HEK293 (cell line): Measurements from ENCODE around the gene HNRNPUL1.

Experiments used
- GFI1B ChIP-seq: fragments of 450-650 bp; formaldehyde crosslinking; IDR thresholded peaks from 2 replicates; pipeline ENCODE4 v1.5.1; 2016; ENCODE audit warnings: missing biosample characterization, missing genetic modification characterization
- GLIS1 ChIP-seq: fragments of 450-650 bp; formaldehyde crosslinking; IDR thresholded peaks from 2 replicates; pipeline ENCODE4 v1.5.1; 2016; ENCODE audit warnings: missing biosample characterization, missing genetic modification characterization
- IKZF3 ChIP-seq: fragments of 450-650 bp; IDR thresholded peaks from 2 replicates; pipeline ENCODE4 v1.5.0; 2018; ENCODE audit warnings: missing biosample characterization, mild to moderate bottlenecking, missing genetic modification characterization, moderate library complexity
- KLF16 ChIP-seq: fragments of 450-650 bp; formaldehyde crosslinking; IDR thresholded peaks from 2 replicates; pipeline ENCODE4 v1.5.1; 2017; ENCODE audit warnings: missing biosample characterization, missing genetic modification characterization
- MZF1 ChIP-seq: fragments of 450-650 bp; formaldehyde crosslinking; IDR thresholded peaks from 2 replicates; pipeline ENCODE4 v1.5.1; 2017; ENCODE audit warnings: missing biosample characterization, missing genetic modification characterization, borderline replicate concordance
- REPIN1 ChIP-seq: fragments of 450-650 bp; formaldehyde crosslinking; IDR thresholded peaks from 2 replicates; pipeline ENCODE4 v1.5.1; 2017; ENCODE audit warnings: missing biosample characterization, missing genetic modification characterization, low read depth
- SALL2 ChIP-seq: fragments of 450-650 bp; formaldehyde crosslinking; IDR thresholded peaks from 2 replicates; pipeline ENCODE4 v1.5.0; 2017; ENCODE audit warnings: missing biosample characterization, mild to moderate bottlenecking, missing genetic modification characterization, borderline replicate concordance
- SCRT1 ChIP-seq: fragments of 450-650 bp; formaldehyde crosslinking; IDR thresholded peaks from 2 replicates; pipeline ENCODE4 v1.5.1; 2016; ENCODE audit warnings: missing biosample characterization, missing genetic modification characterization, borderline replicate concordance
- SCRT2 ChIP-seq: fragments of 450-650 bp; formaldehyde crosslinking; IDR thresholded peaks from 2 replicates; pipeline ENCODE4 v1.5.1; 2016; ENCODE audit warnings: missing biosample characterization, missing genetic modification characterization
- SP3 ChIP-seq: fragments of 450-650 bp; formaldehyde crosslinking; IDR thresholded peaks from 2 replicates; pipeline ENCODE4 v1.5.1; 2016; ENCODE audit warnings: missing biosample characterization, missing genetic modification characterization
- WT1 ChIP-seq: fragments of 450-650 bp; formaldehyde crosslinking; IDR thresholded peaks from 2 replicates; pipeline ENCODE4 v1.5.1; 2016; ENCODE audit warnings: missing biosample characterization, missing genetic modification characterization
- ZBTB8A ChIP-seq: fragments of 450-650 bp; formaldehyde crosslinking; IDR thresholded peaks from 2 replicates; pipeline ENCODE4 v1.5.1; 2016; ENCODE audit warnings: missing biosample characterization, missing genetic modification characterization
- ZEB2 ChIP-seq: fragments of 450-650 bp; formaldehyde crosslinking; IDR thresholded peaks from 2 replicates; pipeline ENCODE4 v1.5.1; 2016; ENCODE audit warnings: missing biosample characterization, missing genetic modification characterization
- ZNF148 ChIP-seq: fragments of 450-650 bp; formaldehyde crosslinking; IDR thresholded peaks from 2 replicates; pipeline ENCODE4 v1.5.0; 2017; ENCODE audit warnings: missing biosample characterization, missing genetic modification characterization, borderline replicate concordance
- ZNF155 ChIP-seq: fragments of 450-650 bp; formaldehyde crosslinking; IDR thresholded peaks from 2 replicates; pipeline ENCODE4 v1.5.1; 2016; ENCODE audit warnings: missing biosample characterization, missing genetic modification characterization
- ZNF214 ChIP-seq: fragments of 450-650 bp; formaldehyde crosslinking; IDR thresholded peaks from 2 replicates; pipeline ENCODE4 v1.5.1; 2017; ENCODE audit warnings: missing biosample characterization, mild to moderate bottlenecking, missing genetic modification characterization, borderline replicate concordance
- ZNF248 ChIP-seq: fragments of 450-650 bp; formaldehyde crosslinking; IDR thresholded peaks from 2 replicates; pipeline ENCODE4 v1.5.1; 2017; ENCODE audit warnings: missing biosample characterization, missing genetic modification characterization
- ZNF302 ChIP-seq: fragments of 450-650 bp; formaldehyde crosslinking; IDR thresholded peaks from 2 replicates; pipeline ENCODE4 v1.5.1; 2016; ENCODE audit warnings: missing biosample characterization, missing genetic modification characterization, low read depth
- ZNF311 ChIP-seq: fragments of 450-650 bp; formaldehyde crosslinking; IDR thresholded peaks from 2 replicates; pipeline ENCODE4 v1.5.1; 2017; ENCODE audit warnings: missing biosample characterization, missing genetic modification characterization, borderline replicate concordance
- ZNF354C ChIP-seq: fragments of 450-650 bp; formaldehyde crosslinking; IDR thresholded peaks from 2 replicates; pipeline ENCODE4 v1.5.1; 2016; ENCODE audit warnings: missing biosample characterization, missing genetic modification characterization, low read depth, borderline replicate concordance
- ZNF394 ChIP-seq: fragments of 450-650 bp; formaldehyde crosslinking; IDR thresholded peaks from 2 replicates; pipeline ENCODE4 v1.5.1; 2016; ENCODE audit warnings: missing biosample characterization, missing genetic modification characterization, mild to moderate bottlenecking, moderate library complexity, borderline replicate concordance
- ZNF548 ChIP-seq: fragments of 450-650 bp; formaldehyde crosslinking; IDR thresholded peaks from 2 replicates; pipeline ENCODE4 v1.5.1; 2016; ENCODE audit warnings: missing biosample characterization, missing genetic modification characterization
- ZNF624 ChIP-seq: fragments of 450-650 bp; formaldehyde crosslinking; IDR thresholded peaks from 2 replicates; pipeline ENCODE4 v1.5.1; 2017; ENCODE audit warnings: missing biosample characterization, missing genetic modification characterization
- ZNF629 ChIP-seq: fragments of 450-650 bp; formaldehyde crosslinking; IDR thresholded peaks from 2 replicates; pipeline ENCODE4 v1.5.1; 2017; ENCODE audit warnings: missing biosample characterization, missing genetic modification characterization
- ZNF792 ChIP-seq: fragments of 450-650 bp; formaldehyde crosslinking; IDR thresholded peaks from 2 replicates; pipeline ENCODE4 v1.5.1; 2016; ENCODE audit warnings: missing biosample characterization, missing genetic modification characterization
- ZSCAN18 ChIP-seq: fragments of 450-650 bp; formaldehyde crosslinking; IDR thresholded peaks from 2 replicates; pipeline ENCODE4 v1.5.1; 2016; ENCODE audit warnings: missing biosample characterization, missing genetic modification characterization
- TF ChIP-seq, protein P1 (sequence below): fragments of 450-650 bp; formaldehyde crosslinking; IDR thresholded peaks from 2 replicates; pipeline ENCODE4 v1.5.1; 2016; ENCODE audit warnings: missing biosample characterization, missing genetic modification characterization
- TF ChIP-seq, protein P2 (sequence below): fragments of 450-650 bp; formaldehyde crosslinking; conservative IDR thresholded peaks from 2 replicates; pipeline ENCODE4 v1.5.1; 2016; ENCODE audit warnings: low read depth, missing biosample characterization, missing genetic modification characterization
- TF ChIP-seq, protein P3 (sequence below): fragments of 450-650 bp; formaldehyde crosslinking; IDR thresholded peaks from 2 replicates; pipeline ENCODE4 v1.5.1; 2017; ENCODE audit warnings: missing biosample characterization, mild to moderate bottlenecking, missing genetic modification characterization, moderate library complexity

The HNRNPUL1 gene

DNA sequence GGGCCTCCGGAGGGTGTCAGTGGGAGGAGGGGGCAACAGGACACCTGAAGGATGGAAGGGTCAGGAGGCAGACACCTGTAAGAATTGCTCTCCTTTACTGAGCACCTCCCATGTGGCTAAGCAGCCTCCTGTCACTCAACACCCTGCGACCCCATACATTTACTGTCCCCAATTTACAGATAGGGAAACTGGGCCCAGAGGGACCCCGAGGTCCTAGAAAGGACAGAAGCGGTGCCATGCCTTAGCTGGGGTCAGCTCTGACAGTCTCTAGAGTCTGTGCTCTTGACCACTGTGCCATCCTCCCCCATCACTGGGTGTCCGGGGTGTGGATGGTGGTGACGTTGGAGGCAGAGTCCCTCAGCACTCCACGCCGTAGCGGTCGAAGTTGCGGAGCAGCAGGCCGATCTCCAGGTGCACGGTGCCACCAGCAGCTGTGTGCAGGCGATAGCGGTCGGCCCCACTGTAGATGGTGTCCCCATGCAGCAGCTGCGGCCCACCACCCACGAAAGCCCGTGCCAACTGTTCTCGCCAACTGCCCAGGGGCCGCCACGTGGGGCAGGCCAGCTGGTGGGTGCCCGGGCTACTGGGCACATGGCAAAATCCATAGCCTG lies 90.3 kb downstream of the HNRNPUL1 start (continued):
- TF ChIP-seq ZNF155 (tag by site-specific recombination) (no peak), ZNF354C (tag by site-specific recombination) (no peak), ZSCAN18 (tag by site-specific recombination) (no peak), ZNF311 (tag by site-specific recombination) (no peak), IKZF3 (tag by site-specific recombination) (no peak), ZNF394 (0 out of 2 replicates have a peak, but pooled peaks have one; percentile 2), ZNF214 (tag by site-specific recombination) (no peak), GLIS1 (tag by site-specific recombination) (no peak), SCRT1 (tag by site-specific recombination) (peak; percentile 84; the same call in 1 of the 2 replicates), KLF16 (tag by site-specific recombination) (no peak), SCRT2 (tag by site-specific recombination) (peak; percentile 93; the same call in 1 of the 2 replicates), ZNF548 (tag by site-specific recombination) (no peak), SP3 (tag by site-specific recombination) (no peak), WT1 (tag by site-specific recombination) (no peak), ZNF629 (tag by site-specific recombination) (no peak), ZNF624 (tag by site-specific recombination) (no peak), MZF1 (tag by site-specific recombination) (no peak), ZNF248 (tag by site-specific recombination) (no peak), ZNF148 (tag by site-specific recombination) (no peak), GFI1B (tag by site-specific recombination) (no peak), ZBTB8A (no peak), REPIN1 (tag by site-specific recombination) (no peak), ZNF302 (tag by site-specific recombination) (no peak), ZEB2 (tag by site-specific recombination) (no peak), ZNF792 (no peak), SALL2 (tag by site-specific recombination) (no peak)
- TF ChIP-seq, protein P1, sequence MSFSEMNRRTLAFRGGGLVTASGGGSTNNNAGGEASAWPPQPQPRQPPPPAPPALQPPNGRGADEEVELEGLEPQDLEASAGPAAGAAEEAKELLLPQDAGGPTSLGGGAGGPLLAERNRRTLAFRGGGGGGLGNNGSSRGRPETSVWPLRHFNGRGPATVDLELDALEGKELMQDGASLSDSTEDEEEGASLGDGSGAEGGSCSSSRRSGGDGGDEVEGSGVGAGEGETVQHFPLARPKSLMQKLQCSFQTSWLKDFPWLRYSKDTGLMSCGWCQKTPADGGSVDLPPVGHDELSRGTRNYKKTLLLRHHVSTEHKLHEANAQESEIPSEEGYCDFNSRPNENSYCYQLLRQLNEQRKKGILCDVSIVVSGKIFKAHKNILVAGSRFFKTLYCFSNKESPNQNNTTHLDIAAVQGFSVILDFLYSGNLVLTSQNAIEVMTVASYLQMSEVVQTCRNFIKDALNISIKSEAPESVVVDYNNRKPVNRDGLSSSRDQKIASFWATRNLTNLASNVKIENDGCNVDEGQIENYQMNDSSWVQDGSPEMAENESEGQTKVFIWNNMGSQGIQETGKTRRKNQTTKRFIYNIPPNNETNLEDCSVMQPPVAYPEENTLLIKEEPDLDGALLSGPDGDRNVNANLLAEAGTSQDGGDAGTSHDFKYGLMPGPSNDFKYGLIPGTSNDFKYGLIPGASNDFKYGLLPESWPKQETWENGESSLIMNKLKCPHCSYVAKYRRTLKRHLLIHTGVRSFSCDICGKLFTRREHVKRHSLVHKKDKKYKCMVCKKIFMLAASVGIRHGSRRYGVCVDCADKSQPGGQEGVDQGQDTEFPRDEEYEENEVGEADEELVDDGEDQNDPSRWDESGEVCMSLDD (tag by site-specific recombination): peak; percentile 11; the same call in 1 of the 2 replicates
- TF ChIP-seq, protein P2, sequence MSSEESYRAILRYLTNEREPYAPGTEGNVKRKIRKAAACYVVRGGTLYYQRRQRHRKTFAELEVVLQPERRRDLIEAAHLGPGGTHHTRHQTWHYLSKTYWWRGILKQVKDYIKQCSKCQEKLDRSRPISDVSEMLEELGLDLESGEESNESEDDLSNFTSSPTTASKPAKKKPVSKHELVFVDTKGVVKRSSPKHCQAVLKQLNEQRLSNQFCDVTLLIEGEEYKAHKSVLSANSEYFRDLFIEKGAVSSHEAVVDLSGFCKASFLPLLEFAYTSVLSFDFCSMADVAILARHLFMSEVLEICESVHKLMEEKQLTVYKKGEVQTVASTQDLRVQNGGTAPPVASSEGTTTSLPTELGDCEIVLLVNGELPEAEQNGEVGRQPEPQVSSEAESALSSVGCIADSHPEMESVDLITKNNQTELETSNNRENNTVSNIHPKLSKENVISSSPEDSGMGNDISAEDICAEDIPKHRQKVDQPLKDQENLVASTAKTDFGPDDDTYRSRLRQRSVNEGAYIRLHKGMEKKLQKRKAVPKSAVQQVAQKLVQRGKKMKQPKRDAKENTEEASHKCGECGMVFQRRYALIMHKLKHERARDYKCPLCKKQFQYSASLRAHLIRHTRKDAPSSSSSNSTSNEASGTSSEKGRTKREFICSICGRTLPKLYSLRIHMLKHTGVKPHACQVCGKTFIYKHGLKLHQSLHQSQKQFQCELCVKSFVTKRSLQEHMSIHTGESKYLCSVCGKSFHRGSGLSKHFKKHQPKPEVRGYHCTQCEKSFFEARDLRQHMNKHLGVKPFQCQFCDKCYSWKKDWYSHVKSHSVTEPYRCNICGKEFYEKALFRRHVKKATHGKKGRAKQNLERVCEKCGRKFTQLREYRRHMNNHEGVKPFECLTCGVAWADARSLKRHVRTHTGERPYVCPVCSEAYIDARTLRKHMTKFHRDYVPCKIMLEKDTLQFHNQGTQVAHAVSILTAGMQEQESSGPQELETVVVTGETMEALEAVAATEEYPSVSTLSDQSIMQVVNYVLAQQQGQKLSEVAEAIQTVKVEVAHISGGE (tag by site-specific recombination): no peak
- TF ChIP-seq, protein P3, sequence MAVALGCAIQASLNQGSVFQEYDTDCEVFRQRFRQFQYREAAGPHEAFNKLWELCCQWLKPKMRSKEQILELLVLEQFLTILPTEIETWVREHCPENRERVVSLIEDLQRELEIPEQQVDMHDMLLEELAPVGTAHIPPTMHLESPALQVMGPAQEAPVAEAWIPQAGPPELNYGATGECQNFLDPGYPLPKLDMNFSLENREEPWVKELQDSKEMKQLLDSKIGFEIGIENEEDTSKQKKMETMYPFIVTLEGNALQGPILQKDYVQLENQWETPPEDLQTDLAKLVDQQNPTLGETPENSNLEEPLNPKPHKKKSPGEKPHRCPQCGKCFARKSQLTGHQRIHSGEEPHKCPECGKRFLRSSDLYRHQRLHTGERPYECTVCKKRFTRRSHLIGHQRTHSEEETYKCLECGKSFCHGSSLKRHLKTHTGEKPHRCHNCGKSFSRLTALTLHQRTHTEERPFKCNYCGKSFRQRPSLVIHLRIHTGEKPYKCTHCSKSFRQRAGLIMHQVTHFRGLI: no peak
